ENCODE results near the gene NME7.

The NME7 gene

GRCh38 chr1:169119405-169119804 is 248.2 kb downstream of the NME7 start:
- Histone ChIP-seq H3K36me3 (ENCODE audit: insufficient read depth, low read length) (peaks cover 13% of the 10 kb centered on the region), H3K9ac (ENCODE audit: low read depth, low read length) (no peak overlapping the region), H3K4me1 (ENCODE audit: insufficient read depth, low read length) (peaks cover 33% of the 10 kb centered on the region), H3K9me3 (ENCODE audit: control insufficient read depth, insufficient read depth, low read length) (no peaks in the 10 kb centered on the region)

- Histone ChIP-seq H3K9ac (ENCODE audit: low read depth, low read length) (no peak overlapping the region), H3K36me3 (ENCODE audit: insufficient read depth, low read length) (peaks cover 14% of the 10 kb centered on the region), H3K4me1 (ENCODE audit: insufficient read depth, low read length) (peaks cover 39% of the 10 kb centered on the region), H3K9me3 (ENCODE audit: control insufficient read depth, insufficient read depth, low read length) (no peaks in the 10 kb centered on the region)
Measured at GRCh38 chr1:169118227-169118626, 249.4 kb downstream of the NME7 start.

- peaks cover 42% of the 10 kb centered on the region for H3K4me1 ChIP-seq (ENCODE audit: insufficient read depth, low read length)
- H3K36me3 ChIP-seq (ENCODE audit: insufficient read depth, low read length) = peaks cover 14% of the 10 kb centered on the region
- H3K9me3 ChIP-seq (ENCODE audit: control insufficient read depth, insufficient read depth, low read length) = no peaks in the 10 kb centered on the region
- no peak overlapping the region for H3K9ac ChIP-seq (ENCODE audit: low read depth, low read length)
Measured at GRCh38 chr1:169117599-169117998, 250.0 kb downstream of the NME7 start.

GRCh38 chr1:169117014-169117413 is 250.6 kb downstream of the NME7 start:
- Histone ChIP-seq H3K36me3 (ENCODE audit: insufficient read depth, low read length) (peaks cover 15% of the 10 kb centered on the region), H3K9me3 (ENCODE audit: control insufficient read depth, insufficient read depth, low read length) (no peaks in the 10 kb centered on the region), H3K9ac (ENCODE audit: low read depth, low read length) (no peak overlapping the region), H3K4me1 (ENCODE audit: insufficient read depth, low read length) (peaks cover 48% of the 10 kb centered on the region)

- Histone ChIP-seq H3K4me1 (ENCODE audit: insufficient read depth, low read length) (peaks cover 56% of the 10 kb centered on the region), H3K9ac (ENCODE audit: low read depth, low read length) (no peak overlapping the region), H3K36me3 (ENCODE audit: insufficient read depth, low read length) (peaks cover 19% of the 10 kb centered on the region)
Measured at GRCh38 chr1:169115891-169116585, 251.6 kb downstream of the NME7 start.

GRCh38 chr1:169113613-169114119 is 253.9 kb downstream of the NME7 start:
- peaks cover 19% of the 10 kb centered on the region for H3K36me3 ChIP-seq (ENCODE audit: insufficient read depth, low read length)
- peaks cover 72% of the 10 kb centered on the region for H3K4me1 ChIP-seq (ENCODE audit: insufficient read depth, low read length)

More at GRCh38 chr1:169115891-169116585, 251.6 kb downstream of the NME7 start:
- no peaks in the 10 kb centered on the region for H3K9me3 ChIP-seq (ENCODE audit: control insufficient read depth, insufficient read depth, low read length)

GRCh38 chr1:169112241-169112640 is 255.4 kb downstream of the NME7 start:
- no peak overlapping the region for H3K9ac ChIP-seq (ENCODE audit: low read depth, low read length)
- peaks cover 66% of the 10 kb centered on the region for H3K4me1 ChIP-seq (ENCODE audit: insufficient read depth, low read length)
- no peaks in the 10 kb centered on the region for H3K9me3 ChIP-seq (ENCODE audit: control insufficient read depth, insufficient read depth, low read length)
- peaks cover 16% of the 10 kb centered on the region for H3K36me3 ChIP-seq (ENCODE audit: insufficient read depth, low read length)

More at GRCh38 chr1:169113613-169114119, 253.9 kb downstream of the NME7 start:
- Histone ChIP-seq H3K9me3 (ENCODE audit: control insufficient read depth, insufficient read depth, low read length) (no peaks in the 10 kb centered on the region), H3K9ac (ENCODE audit: low read depth, low read length) (peak overlapping the region; percentile 36)

- Histone ChIP-seq H3K36me3 (ENCODE audit: insufficient read depth, low read length) (peaks cover 13% of the 10 kb centered on the region), H3K9ac (ENCODE audit: low read depth, low read length) (no peak overlapping the region), H3K4me1 (ENCODE audit: insufficient read depth, low read length) (peaks cover 66% of the 10 kb centered on the region), H3K9me3 (ENCODE audit: control insufficient read depth, insufficient read depth, low read length) (no peaks in the 10 kb centered on the region)
Measured at GRCh38 chr1:169111472-169111871, 256.1 kb downstream of the NME7 start.

- H3K36me3 ChIP-seq (ENCODE audit: insufficient read depth, low read length) = peaks cover 11% of the 10 kb centered on the region
- no peaks in the 10 kb centered on the region for H3K9me3 ChIP-seq (ENCODE audit: control insufficient read depth, insufficient read depth, low read length)
- H3K9ac ChIP-seq (ENCODE audit: low read depth, low read length) = no peak overlapping the region
- H3K4me1 ChIP-seq (ENCODE audit: insufficient read depth, low read length) = peaks cover 60% of the 10 kb centered on the region
Measured at GRCh38 chr1:169110689-169111447, 256.7 kb downstream of the NME7 start.

GRCh38 chr1:169110236-169110635 is 257.4 kb downstream of the NME7 start:
- peaks cover 10% of the 10 kb centered on the region; the same call in 1 of the 2 replicates for H3K36me3 ChIP-seq (ENCODE audit: insufficient read depth, low read length)
- no peak overlapping the region for H3K9ac ChIP-seq (ENCODE audit: low read depth, low read length)

GRCh38 chr1:169109561-169110134 is 257.9 kb downstream of the NME7 start:
- Histone ChIP-seq H3K36me3 (ENCODE audit: insufficient read depth, low read length) (peaks cover 9% of the 10 kb centered on the region; the same call in 1 of the 2 replicates), H3K9me3 (ENCODE audit: control insufficient read depth, insufficient read depth, low read length) (no peaks in the 10 kb centered on the region), H3K4me1 (ENCODE audit: insufficient read depth, low read length) (peaks cover 60% of the 10 kb centered on the region), H3K9ac (ENCODE audit: low read depth, low read length) (peak overlapping the region; percentile 86; the same call in 1 of the 2 replicates)

More at GRCh38 chr1:169110236-169110635, 257.4 kb downstream of the NME7 start:
- Histone ChIP-seq H3K9me3 (ENCODE audit: control insufficient read depth, insufficient read depth, low read length) (no peaks in the 10 kb centered on the region), H3K4me1 (ENCODE audit: insufficient read depth, low read length) (peaks cover 56% of the 10 kb centered on the region)

GRCh38 chr1:169108863-169109560 is 258.6 kb downstream of the NME7 start:
- Histone ChIP-seq H3K4me1 (ENCODE audit: insufficient read depth, low read length) (peaks cover 53% of the 10 kb centered on the region), H3K9me3 (ENCODE audit: control insufficient read depth, insufficient read depth, low read length) (no peaks in the 10 kb centered on the region), H3K9ac (ENCODE audit: low read depth, low read length) (peak overlapping the region; percentile 86), H3K36me3 (ENCODE audit: insufficient read depth, low read length) (peaks cover 6% of the 10 kb centered on the region; the same call in 1 of the 2 replicates)

GRCh38 chr1:169108223-169108622 is 259.4 kb downstream of the NME7 start:
- H3K9me3 ChIP-seq (ENCODE audit: control insufficient read depth, insufficient read depth, low read length) = no peaks in the 10 kb centered on the region
- peak overlapping the region; percentile 86; the same call in 1 of the 2 replicates for H3K9ac ChIP-seq (ENCODE audit: low read depth, low read length)
- H3K36me3 ChIP-seq (ENCODE audit: insufficient read depth, low read length) = peaks cover 6% of the 10 kb centered on the region; the same call in 1 of the 2 replicates
- peaks cover 55% of the 10 kb centered on the region for H3K4me1 ChIP-seq (ENCODE audit: insufficient read depth, low read length)

Data from ES-I3 (cell line).